SKM-1 treated with dmso at 0.1 percent for 144 hours (cell line): Measurements from ENCODE around the gene GABRR3.
"Not testable (repeated sequence)": the region's sequence is repeated elsewhere in the genome, so short reads cannot be mapped to it uniquely, and the experiment has no call there.

Source experiments
- DNase-seq: peaks from one replicate; lab custom pipeline; 2025; ENCODE audit not compliant: unreplicated experiment; lab: John Stamatoyannopoulos, UW

GABRR3 gene

DNA sequence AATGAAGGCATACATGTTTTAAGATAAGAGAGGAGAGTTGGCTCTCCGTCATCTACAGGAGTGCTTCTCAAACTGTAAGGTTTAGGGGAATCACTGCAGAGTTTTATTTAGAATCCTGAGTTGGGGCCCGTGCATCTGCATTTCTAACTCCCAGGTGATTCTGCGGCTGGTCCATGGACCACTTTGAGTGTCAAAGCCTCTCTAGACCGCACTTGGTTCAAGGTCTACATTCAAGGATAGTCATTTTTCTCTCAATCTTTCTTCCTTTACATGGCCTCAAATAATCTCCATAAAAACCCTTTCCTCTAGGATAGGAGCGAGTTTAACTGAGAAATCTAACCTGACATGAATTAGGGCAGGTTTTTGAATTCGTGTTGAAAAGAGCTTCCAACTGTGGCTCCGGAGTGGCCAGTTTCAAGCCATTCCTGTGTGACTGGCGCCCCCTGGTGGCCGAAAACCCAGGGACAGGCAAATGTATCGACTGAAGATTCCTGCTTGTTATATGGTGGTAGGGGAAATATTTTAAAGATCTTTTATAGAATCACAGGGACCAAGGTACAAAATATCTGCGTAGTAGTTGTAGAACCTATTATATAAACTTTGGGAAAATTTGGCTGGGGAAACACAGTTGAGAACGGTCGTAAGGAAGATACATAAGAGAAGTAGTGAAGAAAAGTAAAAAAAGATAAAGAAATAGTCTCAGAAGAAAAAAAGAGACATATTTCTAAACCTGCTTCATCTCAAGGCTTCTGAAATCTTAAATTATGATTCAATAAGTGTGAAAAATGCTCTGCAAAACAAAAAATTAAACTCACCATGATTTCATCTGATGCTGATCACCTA lies 11.9 kb downstream of the GABRR3 start:
- DNase-seq: peak; percentile 41

DNA sequence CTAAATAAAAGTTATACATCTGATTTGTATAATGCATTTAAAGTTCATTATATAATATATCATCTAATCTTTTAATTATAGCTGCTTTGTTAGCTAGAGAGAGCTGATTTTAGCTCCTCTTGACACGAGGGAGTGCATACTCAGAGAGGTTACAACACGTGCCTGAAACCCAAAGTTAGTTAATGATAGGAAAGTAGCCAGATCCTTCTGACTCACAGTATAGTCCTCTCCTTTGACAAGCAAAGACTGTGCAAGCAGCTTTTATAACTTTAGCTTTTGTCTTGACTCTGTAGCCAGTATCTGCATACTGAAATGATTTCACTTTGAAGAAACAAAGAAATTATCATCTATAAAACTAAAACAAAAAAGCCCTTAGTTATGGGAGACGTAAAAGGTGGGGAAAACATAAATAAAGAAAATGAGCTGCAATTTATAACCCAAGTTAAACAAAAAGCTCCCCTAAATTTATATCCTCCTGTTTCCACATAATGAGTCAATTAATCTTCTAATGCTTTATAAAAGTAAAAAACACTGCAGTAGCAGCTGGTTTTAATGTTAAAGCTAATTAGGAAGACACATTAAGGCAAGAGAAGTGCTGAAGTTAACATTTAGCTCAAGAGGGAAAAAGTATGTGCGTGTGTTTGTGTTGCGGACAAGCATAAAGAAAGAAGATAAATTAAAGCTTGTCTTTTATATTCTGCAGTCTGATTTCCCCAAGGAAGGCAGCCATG lies 13.1 kb downstream of the GABRR3 start:
- DNase-seq: no peak

DNA sequence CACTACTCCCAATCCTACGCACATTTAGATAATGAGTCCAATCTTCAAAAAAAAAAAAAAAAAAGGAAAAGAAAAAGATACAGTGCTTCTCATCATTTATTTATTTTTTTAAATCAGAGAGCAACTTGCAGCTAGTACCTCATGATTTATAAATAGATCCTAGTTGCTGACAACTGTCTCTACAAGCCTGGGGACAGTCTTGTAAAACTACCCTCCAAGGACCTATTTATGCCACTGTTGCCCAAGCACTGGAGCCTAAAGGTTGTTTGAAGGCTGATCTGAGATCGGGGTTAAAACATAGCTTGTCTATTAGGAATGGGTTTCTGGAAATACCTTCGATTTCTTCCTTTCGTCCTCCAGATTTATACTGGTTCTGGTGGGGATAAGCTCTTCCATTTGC lies 14.7 kb downstream of the GABRR3 start:
- DNase-seq: no peak

DNA sequence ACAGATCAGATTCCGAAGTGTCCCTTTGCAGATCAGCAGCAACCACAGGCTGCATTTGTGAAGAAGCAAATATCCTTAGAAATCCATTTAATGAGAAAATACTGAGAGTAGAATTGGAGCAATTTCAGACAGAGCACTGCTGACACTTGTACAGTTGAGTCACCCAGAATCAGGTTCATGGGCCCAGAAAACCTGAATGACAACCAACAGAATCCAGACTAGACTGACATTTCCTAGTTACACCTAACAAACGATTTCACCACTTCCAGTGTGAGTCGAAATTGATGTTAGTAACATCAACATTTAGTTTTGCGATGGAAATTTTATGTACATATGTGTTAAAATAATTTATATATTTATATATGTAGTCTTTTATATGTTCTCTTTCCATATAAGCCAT lies 16.8 kb downstream of the GABRR3 start:
- DNase-seq: no peak

DNA sequence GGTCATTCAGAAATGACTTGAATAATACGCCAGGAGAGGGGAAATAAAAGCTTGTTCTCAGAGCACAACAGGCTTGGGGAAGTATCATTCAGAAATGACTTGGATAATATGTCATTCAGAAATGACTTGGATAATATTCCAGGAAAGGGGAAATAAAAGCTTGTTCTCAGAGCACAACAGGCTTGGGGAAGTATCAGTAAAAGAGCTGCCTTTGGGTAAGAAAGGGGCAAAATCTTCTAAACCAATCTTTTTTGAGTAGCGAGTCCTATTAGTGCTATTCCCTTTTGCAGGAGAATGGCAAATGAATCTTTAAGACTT lies 20.9 kb downstream of the GABRR3 start:
- no peak for DNase-seq

DNA sequence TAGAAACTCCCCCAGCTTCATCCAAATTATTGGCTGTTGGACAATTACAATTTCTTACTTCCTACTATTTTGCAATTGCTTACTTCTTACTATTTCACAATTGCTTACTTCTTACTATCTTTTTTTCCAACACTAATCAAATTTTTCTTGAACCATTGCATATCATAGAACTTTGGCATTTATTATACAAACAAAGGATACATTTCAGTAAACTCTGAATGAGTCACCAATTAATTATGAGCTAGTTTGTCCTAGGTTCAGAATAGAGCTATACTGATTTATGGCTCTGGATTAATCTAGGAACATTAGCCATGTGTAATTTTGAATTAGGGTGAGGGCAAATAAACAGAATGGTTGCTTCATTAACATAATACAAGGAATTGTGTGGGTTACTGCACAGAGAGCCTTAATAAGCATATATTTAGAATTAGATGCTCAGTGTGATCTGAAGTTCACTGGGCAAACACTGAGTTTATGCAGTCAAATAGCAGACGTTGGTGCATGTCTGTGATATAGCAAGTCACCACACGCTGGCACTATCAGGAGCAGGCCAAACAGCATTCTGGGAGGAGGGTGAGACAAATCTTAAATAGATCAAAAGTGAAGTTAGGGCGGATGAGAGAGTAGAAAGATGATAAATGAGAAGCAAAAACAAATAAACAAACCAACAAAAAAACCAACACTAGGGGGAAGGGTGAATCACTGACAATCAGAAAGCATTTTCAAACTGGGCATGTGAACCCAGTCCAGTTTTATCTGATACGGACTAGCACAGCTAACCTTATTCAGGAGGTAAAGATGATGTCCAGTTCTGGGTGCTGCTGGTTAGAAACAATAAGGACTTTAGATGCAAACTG lies 21.5 kb downstream of the GABRR3 start:
- DNase-seq: no peak

DNA sequence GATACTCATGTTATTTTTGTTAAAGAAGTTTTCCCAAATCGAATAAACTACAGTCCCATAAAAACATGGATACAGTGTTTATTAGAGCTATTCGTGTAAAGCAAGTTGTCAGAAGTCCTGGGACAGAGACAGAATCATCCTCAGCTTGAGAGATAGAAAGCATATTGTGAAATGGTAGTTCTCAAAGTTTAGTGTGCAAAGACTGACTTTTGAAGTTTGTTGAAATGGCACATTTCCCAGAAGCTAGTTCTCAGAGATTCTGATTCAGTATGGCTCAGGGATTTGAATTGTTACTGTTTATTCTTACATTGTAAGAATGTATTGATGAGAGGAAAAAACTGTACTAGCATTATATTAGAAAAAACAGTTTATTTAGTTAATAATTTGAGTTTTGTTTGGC lies 22.1 kb downstream of the GABRR3 start:
- DNase-seq: no peak

DNA sequence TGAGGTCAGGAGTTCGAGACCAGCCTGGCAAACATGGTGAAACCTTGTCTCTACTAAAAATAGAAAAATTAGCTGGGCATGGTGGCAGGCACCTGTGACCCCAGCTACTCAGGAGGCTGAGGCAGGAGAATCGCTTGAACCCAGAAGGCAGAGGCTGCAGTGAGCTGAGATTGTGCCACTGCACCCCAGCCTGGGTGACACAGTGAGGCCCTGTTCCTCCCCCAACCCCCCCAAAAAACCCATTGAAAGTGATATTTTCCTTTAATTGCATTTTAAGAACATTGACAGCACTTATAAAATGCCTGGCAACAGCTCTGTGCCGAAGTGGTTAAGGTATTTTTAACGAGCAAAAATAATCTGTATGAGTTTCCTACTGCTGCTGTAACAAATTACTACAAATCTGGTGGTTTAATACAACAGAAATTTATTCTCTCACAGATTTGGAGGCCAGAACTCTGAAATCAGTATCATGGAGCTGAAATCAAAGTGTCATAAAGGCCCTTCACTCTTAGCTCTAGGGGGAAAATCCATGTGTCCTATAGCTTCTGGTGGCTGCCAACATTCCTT lies 24.1 kb downstream of the GABRR3 start:
- not testable (repeated sequence) for DNase-seq

DNA sequence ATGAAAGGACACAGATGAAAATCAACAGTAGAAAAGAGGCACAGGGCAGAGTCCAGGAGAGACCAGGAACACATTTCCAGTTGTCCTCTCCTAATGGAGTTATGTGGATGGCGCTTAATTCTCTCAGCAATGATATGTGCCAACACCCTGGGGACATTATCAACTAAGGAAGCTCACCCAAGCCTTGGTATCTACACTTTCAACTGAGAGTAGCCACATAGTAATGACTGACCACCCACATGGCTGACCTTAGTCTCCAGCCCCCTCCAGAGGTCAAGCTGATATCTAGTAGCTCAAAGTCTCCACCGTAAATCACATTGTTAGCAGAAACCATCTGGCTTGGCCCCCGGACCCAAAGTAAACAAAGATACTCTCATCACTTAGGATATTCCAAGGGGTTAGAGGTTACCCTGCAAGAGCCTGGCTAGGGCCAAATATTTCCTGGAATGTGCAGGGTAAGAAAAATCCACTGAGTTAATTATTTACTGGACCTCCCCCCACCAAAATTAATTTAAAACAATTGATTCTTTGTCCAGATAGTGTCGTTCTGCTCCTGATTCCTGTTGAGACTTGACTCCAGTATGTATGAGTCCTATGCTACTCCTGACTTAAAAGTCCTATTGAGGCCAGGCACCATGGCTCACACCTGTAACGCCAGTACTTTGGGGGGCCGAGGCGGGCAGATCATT lies 24.8 kb downstream of the GABRR3 start:
- no peak for DNase-seq

DNA sequence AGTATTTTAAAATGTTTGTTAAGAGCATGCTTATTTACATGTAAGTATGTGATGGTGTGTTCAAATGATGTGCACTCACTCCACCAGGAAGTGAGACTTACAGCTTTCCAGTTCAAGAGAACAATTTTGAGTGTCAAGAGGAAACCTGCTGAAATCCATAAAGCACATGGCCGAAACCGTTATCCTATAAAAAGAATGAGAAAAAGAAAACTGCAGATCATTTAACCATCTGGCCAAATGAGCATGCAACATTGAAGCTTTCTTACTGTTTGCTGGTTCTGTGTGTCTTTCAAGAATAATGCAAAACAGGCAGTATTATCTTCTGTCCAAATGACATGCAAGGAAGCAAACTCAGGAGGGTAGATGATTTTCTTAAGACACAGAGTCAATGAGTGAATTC lies 26.3 kb downstream of the GABRR3 start:
- no peak for DNase-seq

DNA sequence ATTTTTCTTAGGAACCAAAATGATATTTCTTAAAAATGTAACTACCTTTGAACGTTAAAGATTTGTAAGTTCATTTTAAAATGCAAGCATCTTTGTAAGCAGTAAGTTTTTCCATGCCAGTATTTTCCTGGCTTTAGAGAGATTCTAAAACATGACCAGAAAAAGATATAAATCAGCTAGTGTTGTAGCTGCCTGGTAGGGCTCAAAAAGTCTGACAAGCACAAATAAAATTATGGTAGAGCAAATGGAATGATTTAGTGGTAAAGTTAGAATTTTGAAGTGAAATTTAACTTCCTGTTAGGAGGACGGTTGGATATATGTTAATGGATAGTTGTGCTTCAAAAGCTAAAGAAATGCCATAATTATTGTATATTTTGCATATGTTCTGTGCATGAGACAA lies 29.7 kb downstream of the GABRR3 start:
- DNase-seq: no peak

DNA sequence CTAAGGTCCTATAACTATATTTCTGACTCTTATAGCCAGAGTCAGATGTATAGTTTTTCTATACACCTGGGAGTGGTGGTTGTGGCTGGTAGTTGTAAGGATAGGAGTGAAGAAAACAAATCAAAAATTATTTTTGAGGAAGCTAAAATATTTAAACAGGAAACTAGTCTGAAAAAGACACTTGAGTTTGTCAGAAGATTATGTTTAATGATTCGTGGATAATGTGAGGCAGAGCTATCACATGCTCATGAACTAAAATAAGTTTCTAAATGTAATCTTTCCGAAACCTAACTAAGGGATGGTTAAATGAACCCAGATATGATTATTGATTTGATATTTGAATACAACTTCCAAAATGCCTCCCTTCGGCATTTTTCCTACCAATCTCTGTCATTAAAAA lies 30.4 kb downstream of the GABRR3 start:
- DNase-seq: no peak

DNA sequence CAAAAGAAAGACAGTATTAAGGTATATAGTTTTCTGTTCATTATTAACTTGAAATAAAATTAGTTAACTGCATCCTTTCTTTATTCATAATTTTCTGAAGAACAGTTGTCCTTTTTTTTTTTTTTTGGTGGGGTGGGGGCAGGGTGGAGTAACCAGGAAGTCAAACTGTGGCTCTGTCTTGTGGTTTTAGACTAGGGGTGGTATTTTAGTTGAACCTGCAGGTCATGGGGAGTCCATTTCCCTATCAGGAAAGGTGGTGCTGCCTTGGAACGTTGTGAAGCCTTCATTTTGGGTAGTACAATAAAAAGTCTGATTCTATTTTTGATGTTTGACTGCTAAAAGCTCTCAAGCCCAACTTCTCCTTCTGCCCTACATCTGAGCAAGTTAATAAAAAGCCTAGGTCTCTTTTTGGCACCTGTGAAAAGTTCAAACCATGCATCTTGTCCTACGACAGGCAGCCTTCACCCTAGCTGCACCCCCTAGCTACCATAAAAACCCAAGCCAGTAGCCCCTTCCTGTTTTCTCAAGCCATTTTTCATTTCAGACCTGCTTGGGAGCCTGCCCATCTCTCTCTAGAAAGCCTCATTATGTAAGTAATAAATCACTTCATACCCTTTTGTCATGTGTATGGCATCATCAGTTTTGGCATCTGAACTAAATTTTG lies 31.7 kb downstream of the GABRR3 start:
- DNase-seq: no peak

DNA sequence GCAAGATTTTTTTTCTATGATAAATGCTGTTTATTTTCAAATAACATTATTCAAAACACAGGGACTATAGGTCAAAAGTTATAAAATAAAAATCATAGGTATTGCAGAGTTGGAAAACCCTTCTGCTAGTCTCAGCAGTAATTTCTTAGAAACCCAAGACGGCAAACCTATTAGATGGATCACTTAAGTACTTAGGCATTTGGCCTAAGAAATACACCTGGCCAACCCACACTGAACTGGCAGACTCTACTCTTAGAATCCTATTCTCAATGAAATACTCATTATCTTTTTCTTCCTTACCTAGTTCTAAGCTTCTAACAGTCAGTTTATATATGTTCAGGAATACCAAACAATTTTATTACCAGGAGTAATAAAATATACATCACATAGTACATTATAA lies 32.4 kb downstream of the GABRR3 start:
- no peak for DNase-seq

DNA sequence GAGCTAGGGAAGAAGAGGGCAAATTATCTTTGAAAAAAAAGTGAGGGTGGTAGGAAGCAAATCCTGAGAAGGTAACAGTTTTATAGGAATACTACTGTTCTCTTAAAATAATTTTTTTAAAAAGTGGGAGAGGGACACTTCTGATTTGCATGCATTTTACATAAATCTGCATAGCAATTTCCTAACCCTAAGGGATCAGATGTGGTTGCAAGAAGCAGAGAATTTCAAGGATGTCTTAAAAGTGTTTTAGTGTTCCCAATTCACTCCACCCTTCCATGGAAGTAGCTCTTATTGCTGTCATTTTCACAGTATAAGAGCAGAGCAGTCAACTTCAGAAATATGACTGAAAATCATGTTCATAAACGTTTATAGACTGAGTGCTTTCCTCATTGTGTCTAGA lies 35.1 kb downstream of the GABRR3 start:
- DNase-seq: no peak

DNA sequence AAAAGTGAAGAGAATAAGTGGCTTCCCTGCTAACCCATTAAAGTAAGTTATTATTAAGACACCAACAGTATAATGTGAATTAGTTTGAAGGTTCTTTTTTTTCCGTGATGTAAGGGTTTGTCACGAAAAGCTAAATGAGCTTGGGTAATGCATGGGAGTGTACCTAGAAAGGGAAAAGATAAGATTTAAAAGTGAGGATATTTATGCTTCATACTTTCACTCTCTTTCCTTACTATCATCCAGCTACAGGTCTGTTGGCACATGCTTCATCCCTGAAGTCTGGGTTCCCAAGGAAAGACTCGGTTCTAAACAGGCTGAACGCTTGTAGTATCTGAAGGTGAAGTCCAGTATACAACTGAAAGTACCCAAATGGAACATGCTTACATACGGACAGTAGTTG lies 36.0 kb downstream of the GABRR3 start:
- no peak for DNase-seq

DNA sequence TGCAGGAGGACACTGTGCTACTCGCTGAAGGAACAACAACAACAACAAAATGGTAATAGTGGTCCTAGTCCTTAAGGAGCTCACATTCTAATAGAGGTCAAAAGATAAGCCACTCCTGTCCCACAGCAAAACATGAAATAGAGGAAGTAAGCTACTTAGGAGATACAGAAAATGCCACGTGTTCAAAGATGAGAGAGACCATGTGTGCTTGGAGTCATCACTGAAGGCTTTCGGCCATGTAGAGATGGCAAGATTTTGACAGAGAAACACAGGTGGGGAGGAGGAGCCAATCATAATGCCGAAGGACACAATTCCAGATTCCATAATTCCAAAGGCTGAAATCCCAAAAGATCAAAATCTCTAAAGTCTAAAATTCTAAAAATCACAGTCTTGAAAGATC lies 38.1 kb downstream of the GABRR3 start:
- no peak for DNase-seq

DNA sequence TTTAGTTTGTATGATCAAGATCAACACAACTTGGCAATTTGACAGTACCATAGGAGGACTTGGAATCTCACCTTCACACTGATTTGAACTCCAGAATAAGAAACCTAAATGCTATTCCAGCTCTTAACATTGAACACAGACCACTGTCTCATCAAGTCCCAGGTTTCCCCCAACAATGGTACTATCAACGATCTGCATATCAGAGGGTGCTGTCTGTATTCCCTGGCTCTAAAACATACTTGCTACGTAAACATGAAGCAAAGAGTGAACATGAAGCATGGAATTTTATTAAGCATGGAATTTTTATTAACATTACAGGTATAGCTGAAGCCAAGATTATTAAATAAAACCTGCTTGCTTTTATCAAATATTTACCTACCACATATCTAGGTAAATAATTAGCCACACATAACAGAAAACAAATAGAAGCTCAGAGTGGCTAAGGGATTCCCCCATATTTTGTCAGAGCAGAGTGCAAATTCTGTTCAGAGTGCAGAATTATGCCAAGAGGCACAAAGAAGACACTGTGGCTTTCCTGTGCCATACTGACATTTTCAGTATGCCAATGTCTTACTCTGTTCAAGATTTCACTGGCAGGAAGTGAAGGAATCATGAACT lies 40.7 kb downstream of the GABRR3 start:
- DNase-seq: no peak

DNA sequence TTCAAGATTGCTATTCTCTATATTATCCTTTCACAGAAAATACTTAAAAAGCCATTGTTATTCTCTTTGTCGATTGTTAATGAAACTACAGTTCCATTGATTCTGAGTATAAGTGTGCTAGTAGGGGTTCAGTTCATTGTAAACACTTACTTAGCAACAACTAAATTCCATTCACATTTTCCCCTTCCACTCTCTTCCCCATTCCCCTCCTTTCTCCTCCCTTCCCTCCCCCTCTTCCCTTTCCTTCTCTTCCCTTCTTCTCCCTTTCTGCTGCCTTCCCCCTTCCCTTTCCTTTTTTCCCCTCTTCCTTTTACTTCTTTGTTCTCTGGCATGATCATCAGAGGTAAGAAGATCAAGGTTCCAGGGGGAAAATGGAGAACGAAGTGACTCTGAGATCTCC lies 41.6 kb downstream of the GABRR3 start:
- no peak for DNase-seq
